Measurements from ENCODE around the gene SMARCD2.
A peak's percentile ranks its signal among the peaks of the same experiment; 100 is the strongest.
"Not testable (repeated sequence)": the region's sequence is repeated elsewhere in the genome, so short reads cannot be mapped to it uniquely, and the experiment has no call there.

Gene SMARCD2

GRCh38 chr17:63842540-63843386 lies at the start of gene SMARCD2:
TSS of gene SMARCD2 (minus strand) at chr17:63842685. CDS start at chr17:63842674, 11 bp downstream.
- peak; percentile 100 for DNase-seq

- peak; percentile 84 for DNase-seq
Measured at GRCh38 chr17:63889026-63889848, 46.8 kb upstream of the SMARCD2 start.

- peak; percentile 21 for DNase-seq
Measured at GRCh38 chr17:63885119-63885518, 42.6 kb upstream of the SMARCD2 start.

- not testable (repeated sequence) for DNase-seq
Measured at GRCh38 chr17:63882626-63883126, 40.2 kb upstream of the SMARCD2 start.

GRCh38 chr17:63881935-63882601 lies 39.6 kb upstream of the SMARCD2 start, which contains the start of gene GH2:
TSS of gene GH2 (minus strand) at chr17:63881944. CDS start at chr17:63881801, 143 bp downstream.
- peak; percentile 88 for DNase-seq

GRCh38 chr17:63881337-63881736 lies 38.9 kb upstream of the SMARCD2 start:
- DNase-seq, result peak; percentile 93

GRCh38 chr17:63880706-63881105 lies 38.2 kb upstream of the SMARCD2 start:
- no peak for DNase-seq

- DNase-seq, result not testable (repeated sequence)
Measured at GRCh38 chr17:63878413-63878812, 35.9 kb upstream of the SMARCD2 start.

- DNase-seq, result not testable (repeated sequence)
Measured at GRCh38 chr17:63874693-63875092, 32.2 kb upstream of the SMARCD2 start.

GRCh38 chr17:63874061-63874626 lies 31.7 kb upstream of the SMARCD2 start:
- DNase-seq, result not testable (repeated sequence)

GRCh38 chr17:63873577-63873976 lies 31.1 kb upstream of the SMARCD2 start, which contains the start of gene CSH2:
TSS of gene CSH2 (minus strand) at chr17:63873677. CDS start at chr17:63873614, 63 bp downstream.
- not testable (repeated sequence) for DNase-seq

GRCh38 chr17:63871646-63872365 lies 29.3 kb upstream of the SMARCD2 start:
- not testable (repeated sequence) for DNase-seq

GRCh38 chr17:63870292-63870665 lies 27.8 kb upstream of the SMARCD2 start:
- not testable (repeated sequence) for DNase-seq

- peak; percentile 82 for DNase-seq
Measured at GRCh38 chr17:63869491-63870291, 27.2 kb upstream of the SMARCD2 start.

- DNase-seq, result peak; percentile 66
Measured at GRCh38 chr17:63866625-63867024, 24.1 kb upstream of the SMARCD2 start.

GRCh38 chr17:63859257-63859656 lies 16.8 kb upstream of the SMARCD2 start:
- DNase-seq, result no peak

GRCh38 chr17:63856425-63856824 lies 13.9 kb upstream of the SMARCD2 start:
- DNase-seq, result not testable (repeated sequence)

- DNase-seq, result no peak
Measured at GRCh38 chr17:63855185-63855584, 12.7 kb upstream of the SMARCD2 start.

- no peak for DNase-seq
Measured at GRCh38 chr17:63854709-63855108, 12.2 kb upstream of the SMARCD2 start.

- no peak for DNase-seq
Measured at GRCh38 chr17:63853260-63853659, 10.8 kb upstream of the SMARCD2 start.

- no peak for DNase-seq
Measured at GRCh38 chr17:63850401-63850800, 7.9 kb upstream of the SMARCD2 start.

Data from islet precursor cell (in vitro differentiated cells).